ENCODE results near the gene KAT2B. TPM values are rescaled to one million over a fixed set of nuclear protein-coding genes. Genes with fewer than 3 reads are reported as not detected.

KAT2B gene
- total and polyA plus RNA-seq, 4 donors, result 7.5 to 58.5 (median 16.3) TPM

GRCh38 chr3:20111836-20112235, 71.6 kb downstream of the KAT2B start (continued):
- TF ChIP-seq CTCF (IDR thresholded peaks at IDR 0.05; ENCODE audit: low read depth, low read length, missing input control), result no peak
- no peak for TF ChIP-seq HNF4G (IDR thresholded peaks at IDR 0.05)
- no peak for TF ChIP-seq ZBTB33 (IDR thresholded peaks at IDR 0.05)

GRCh38 chr3:20121088-20121487, 80.8 kb downstream of the KAT2B start:
- no peak overlapping the region for H3K27ac ChIP-seq (ENCODE audit: low read depth in 1 of 2, low read length in 2 of 2)
- no peak overlapping the region for H3K4me3 ChIP-seq (ENCODE audit: low read depth in 1 of 3, low read length in 3 of 3)
- H3K27me3 ChIP-seq (ENCODE audit: control insufficient read depth in 4 of 4, insufficient read depth in 4 of 4, low read length in 3 of 4), result no peaks in the 10 kb centered on the region
- DNase-seq (ENCODE audit: low spot score), result no peak
- no peak for TF ChIP-seq ZBTB33 (IDR thresholded peaks at IDR 0.05)
- TF ChIP-seq GABPA (IDR thresholded peaks at IDR 0.05 in 1 of 2, conservative IDR thresholded peaks at IDR 0.05 in 1 of 2), result no peak
- no peak for TF ChIP-seq ATF3 (IDR thresholded peaks at IDR 0.05)
- no peak for TF ChIP-seq RAD21 (IDR thresholded peaks at IDR 0.05)
- no peak for TF ChIP-seq HNF4A (conservative IDR thresholded peaks at IDR 0.05)
- TF ChIP-seq CTCF (IDR thresholded peaks at IDR 0.05; ENCODE audit: low read depth, low read length, missing input control), result no peak
- 89% methylated on average over 3 of the region's 3 CpGs for WGBS
- H3K9ac ChIP-seq (ENCODE audit: low read depth in 1 of 2, low read length in 2 of 2), result no peak overlapping the region
- H3K9me3 ChIP-seq (ENCODE audit: control insufficient read depth in 4 of 4, low read length in 3 of 4), result no peaks in the 10 kb centered on the region
- no peaks in the 10 kb centered on the region for H3K4me1 ChIP-seq (ENCODE audit: control insufficient read depth in 4 of 4, insufficient read depth in 4 of 4, low read length in 3 of 4)
- peaks cover 3 to 31% (median 23%) of the 10 kb centered on the region in 4 donors for H3K36me3 ChIP-seq (ENCODE audit: control insufficient read depth in 4 of 4, insufficient read depth in 3 of 4, low read depth in 1 of 4, low read length in 3 of 4)

GRCh38 chr3:20123131-20123652, 82.9 kb downstream of the KAT2B start:
- no peaks in the 10 kb centered on the region for H3K27me3 ChIP-seq (ENCODE audit: control insufficient read depth in 4 of 4, insufficient read depth in 4 of 4, low read length in 3 of 4)
- H3K9ac ChIP-seq (ENCODE audit: low read depth in 1 of 2, low read length in 2 of 2), result no peak overlapping the region
- peaks cover 3 to 34% (median 28%) of the 10 kb centered on the region in 4 donors for H3K36me3 ChIP-seq (ENCODE audit: control insufficient read depth in 4 of 4, insufficient read depth in 3 of 4, low read depth in 1 of 4, low read length in 3 of 4)
- DNase-seq (ENCODE audit: low spot score), result no peak
- no peak overlapping the region for H3K27ac ChIP-seq (ENCODE audit: low read depth in 1 of 2, low read length in 2 of 2)
- H3K9me3 ChIP-seq (ENCODE audit: control insufficient read depth in 4 of 4, low read length in 3 of 4), result no peaks in the 10 kb centered on the region
- H3K4me3 ChIP-seq (ENCODE audit: low read depth in 1 of 3, low read length in 3 of 3), result no peak overlapping the region
- TF ChIP-seq RXRA (IDR thresholded peaks at IDR 0.05), result no peak
- TF ChIP-seq HNF4A (conservative IDR thresholded peaks at IDR 0.05), result no peak
- no peak for TF ChIP-seq ZBTB33 (IDR thresholded peaks at IDR 0.05)
- TF ChIP-seq FOXA2 (IDR thresholded peaks at IDR 0.05), result no peak
- TF ChIP-seq HNF4G (IDR thresholded peaks at IDR 0.05), result no peak
- no peak for TF ChIP-seq REST (IDR thresholded peaks at IDR 0.05)
- TF ChIP-seq JUND (IDR thresholded peaks at IDR 0.05), result no peak
- 98% methylated on average over 2 of the region's 2 CpGs for WGBS
- H3K4me1 ChIP-seq (ENCODE audit: control insufficient read depth in 4 of 4, insufficient read depth in 4 of 4, low read length in 3 of 4), result no peaks in the 10 kb centered on the region
